Right renal cortex interstitium (tissue), 3 donors: ENCODE results near the gene OGFOD2. TPM values are rescaled to one million over a fixed set of nuclear protein-coding genes. Genes with fewer than 3 reads are reported as not detected.

Experiments
- polyA plus RNA-seq, 3 donors: library from polyadenylated mRNA; unstranded; fragments of 120-200 nt; gene quantifications; one replicate each; pipeline ENCODE4 v1.2.1, GENCODE V29; 2013; ENCODE audit not compliant: insufficient read length in 3 of 3

The OGFOD2 gene
- polyA plus RNA-seq, 3 donors, result 12.0 to 13.9 (median 13.4) TPM

Other genes with a start within 250 kb of the OGFOD2 start
- gene HCAR1, start 244.4 kb upstream of the OGFOD2 start, polyA plus RNA-seq, result 1 to 10 TPM; 2.0 to 3.2 (median 2.4) TPM
- 10 to 100 TPM; 82.7 to 94.2 (median 92.4) TPM for gene DENR, start 222.4 kb upstream of the OGFOD2 start, polyA plus RNA-seq
- under 1 TPM; 0.21 to 0.49 (median 0.37) TPM for gene CCDC62, start 200.7 kb upstream of the OGFOD2 start, polyA plus RNA-seq
- gene HIP1R, start 139.8 kb upstream of the OGFOD2 start, polyA plus RNA-seq, result 10 to 100 TPM; 54.6 to 56.9 (median 55.0) TPM
- 10 to 100 TPM; 20.4 to 22.7 (median 21.1) TPM for gene VPS37B, start 79.1 kb upstream of the OGFOD2 start, polyA plus RNA-seq
- 1 to 10 TPM; 5.1 to 5.8 (median 5.1) TPM for gene ABCB9, start 8.8 kb upstream of the OGFOD2 start, polyA plus RNA-seq
- gene ARL6IP4, start 5.4 kb downstream of the OGFOD2 start, polyA plus RNA-seq, result 100 to 1,000 TPM; 165 to 178 (median 173) TPM
- 1 to 10 TPM; 4.7 to 5.8 (median 5.6) TPM for gene PITPNM2, start 175.8 kb downstream of the OGFOD2 start, polyA plus RNA-seq